HFF-Myc (cell line): ENCODE measurements around the gene OR4K2.

Experiments used
- DNase-seq: peaks from one replicate; pipeline ENCODE4 v3.0.0-alpha.2; 2011; ENCODE audit warnings: low read depth; ENCODE audit errors: extremely low read depth
- H3K4me3 ChIP-seq: replicated peaks from 2 replicates; pipeline ENCODE4 v1.5.1; 2011; ENCODE audit warnings: low read depth, mild to moderate bottlenecking, control low read depth, low read length
- CTCF ChIP-seq: IDR thresholded peaks from 2 replicates; pipeline ENCODE4 v1.5.1; 2012; ENCODE audit warnings: mild to moderate bottlenecking, low read depth, low read length, control low read depth; ENCODE audit errors: missing control alignments

OR4K2 gene

GRCh38 chr14:19917955-19918518, 43.1 kb downstream of the OR4K2 start:
- no peak for DNase-seq
- H3K4me3 ChIP-seq, result no peak overlapping the region
- no peak for TF ChIP-seq CTCF

GRCh38 chr14:19918553-19919264, 43.8 kb downstream of the OR4K2 start:
- no peak for DNase-seq
- no peak for TF ChIP-seq CTCF
- no peak overlapping the region for H3K4me3 ChIP-seq

- H3K4me3 ChIP-seq, result no peak within 1 kb of the TSS
- no peak for TF ChIP-seq CTCF
- no peak for DNase-seq
Observed at GRCh38 chr14:19920021-19920657, 45.2 kb downstream of the OR4K2 start, which contains the start of gene OR4K5. TSS of gene OR4K5 (plus strand) at chr14:19920607. CDS start at chr14:19920607, 0 bp downstream.

- H3K4me3 ChIP-seq, result no peak within 1 kb of the TSS
Observed at GRCh38 chr14:19930617-19931016, 55.7 kb downstream of the OR4K2 start, which contains the start of gene OR4K1. TSS of gene OR4K1 (plus strand) at chr14:19930917. CDS start at chr14:19935667, 4,750 bp downstream.

More at GRCh38 chr14:19930617-19931016, 55.7 kb downstream of the OR4K2 start, which contains the start of gene OR4K1:
- TF ChIP-seq CTCF, result no peak
- no peak for DNase-seq
